A673 (cell line): Measurements from ENCODE around the gene STAP2.

Source experiments
- EZH2 ChIP-seq: fragments of 200-600 bp; sonication (generic); IDR thresholded peaks from 2 replicates; pipeline ENCODE4 v1.6.1; 2017; ENCODE audit warnings: borderline replicate concordance, low read depth, mild to moderate bottlenecking, mixed read lengths, antibody characterized with exemption, low read length; ENCODE audit not compliant: poor library complexity, severe bottlenecking
- TF ChIP-seq, protein P1 (sequence below): fragments of 300-800, 200-600 bp; sonication (generic); conservative IDR thresholded peaks from 2 replicates; pipeline ENCODE4 v1.5.1; 2017; ENCODE audit warnings: low read depth, mild to moderate bottlenecking, antibody characterized with exemption, low read length, moderate library complexity, mixed read lengths

- TF ChIP-seq, protein P1, sequence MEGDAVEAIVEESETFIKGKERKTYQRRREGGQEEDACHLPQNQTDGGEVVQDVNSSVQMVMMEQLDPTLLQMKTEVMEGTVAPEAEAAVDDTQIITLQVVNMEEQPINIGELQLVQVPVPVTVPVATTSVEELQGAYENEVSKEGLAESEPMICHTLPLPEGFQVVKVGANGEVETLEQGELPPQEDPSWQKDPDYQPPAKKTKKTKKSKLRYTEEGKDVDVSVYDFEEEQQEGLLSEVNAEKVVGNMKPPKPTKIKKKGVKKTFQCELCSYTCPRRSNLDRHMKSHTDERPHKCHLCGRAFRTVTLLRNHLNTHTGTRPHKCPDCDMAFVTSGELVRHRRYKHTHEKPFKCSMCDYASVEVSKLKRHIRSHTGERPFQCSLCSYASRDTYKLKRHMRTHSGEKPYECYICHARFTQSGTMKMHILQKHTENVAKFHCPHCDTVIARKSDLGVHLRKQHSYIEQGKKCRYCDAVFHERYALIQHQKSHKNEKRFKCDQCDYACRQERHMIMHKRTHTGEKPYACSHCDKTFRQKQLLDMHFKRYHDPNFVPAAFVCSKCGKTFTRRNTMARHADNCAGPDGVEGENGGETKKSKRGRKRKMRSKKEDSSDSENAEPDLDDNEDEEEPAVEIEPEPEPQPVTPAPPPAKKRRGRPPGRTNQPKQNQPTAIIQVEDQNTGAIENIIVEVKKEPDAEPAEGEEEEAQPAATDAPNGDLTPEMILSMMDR, result no peak
- no peak for TF ChIP-seq EZH2
These were observed 29.1 kb upstream of the STAP2 start for GRCh38 chr19:4367781-4368127.
